ENCODE data around the gene YIPF6. TPM values are rescaled to one million over a fixed set of nuclear protein-coding genes. Genes with fewer than 3 reads are reported as not detected.

The YIPF6 gene
- total and polyA plus RNA-seq, 2 of the 13 experiments (the other 11 are each of a cell fraction or from before 2014, with no cell fraction given) = 37.8 to 43.6 TPM

DNA sequence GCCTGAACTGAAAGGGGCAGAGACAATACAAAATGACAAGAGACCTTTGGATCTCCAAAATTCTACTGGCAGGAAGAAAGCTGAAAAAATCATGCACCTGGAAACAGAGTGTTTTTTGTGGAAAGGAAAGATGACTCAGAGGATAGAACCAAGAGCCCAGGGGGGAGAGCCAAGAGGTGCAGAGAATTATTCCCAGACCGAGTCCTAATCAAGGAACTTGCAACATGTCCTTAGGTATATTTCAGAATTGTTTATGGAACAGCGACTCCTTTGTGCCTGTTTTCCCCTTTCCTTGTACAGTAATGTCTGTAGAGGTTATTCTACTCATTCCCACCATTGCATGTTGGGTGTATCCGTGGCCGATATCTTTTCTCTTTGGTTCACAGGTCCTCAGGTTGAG is 71.7 kb downstream of the YIPF6 start:
- no peak overlapping the region for H3K27ac ChIP-seq (ENCODE audit: extremely low read length, insufficient read depth, low read length)
- no TSS peak for BruUV-seq (replicated peaks)
- no peak for ATAC-seq

More for the DNA sequence above, 71.7 kb downstream of the YIPF6 start:
- ChIA-PET POLR2A (no interaction called here), CTCF (ENCODE audit: low intra/inter-chr PET ratio, low total read pairs) (no interaction called here)
- Histone ChIP-seq H3K9me3 (ENCODE audit: low read length) (no peaks in the 10 kb centered on the region), H2AFZ (ENCODE audit: low read length) (no peak overlapping the region), H3K4me2 (ENCODE audit: low read depth, low read length) (no peak overlapping the region), H3K4me3 (replicated peaks in 1 of 3; ENCODE audit: insufficient read depth in 1 of 3, low read depth in 2 of 3, low read length in 3 of 3) (no peak overlapping the region), H3K4me1 (ENCODE audit: insufficient read depth, low read length) (no peaks in the 10 kb centered on the region), H4K20me1 (ENCODE audit: insufficient read depth, low read length) (no peaks in the 10 kb centered on the region), H3K36me3 (replicated peaks in 1 of 2; ENCODE audit: control insufficient read depth in 1 of 2, insufficient read depth in 2 of 2, low read length in 2 of 2) (no peaks in the 10 kb centered on the region), H3K9ac (ENCODE audit: insufficient read depth, low read depth, low read length) (no peak overlapping the region), H3K27me3 (ENCODE audit: control insufficient read depth in 1 of 2, insufficient read depth in 2 of 2, low read length in 2 of 2) (no peaks in the 10 kb centered on the region), H3K79me2 (ENCODE audit: insufficient read depth, low read length) (no peaks in the 10 kb centered on the region)
- DNase-seq (ENCODE audit: low spot score) (no peak), FAIRE-seq (no peak)
- 57% methylated on average over 4 of the region's 4 CpGs for WGBS (ENCODE audit: low lambda C conversion rate)
- in situ Hi-C loops (cut with HindIII; ENCODE audit: extremely low pct_ligation_motif_present, low pct_unique_long_range_greater_than_20kb) (no loop called here), intact Hi-C loops (cut with micrococcal nuclease; ENCODE audit: unreplicated experiment) (no loop called here)
- TF ChIP-seq POLR2AphosphoS5 (IDR thresholded peaks at IDR 0.05; ENCODE audit: low read depth, low read length) = no peak
- TF ChIP-seq, protein P1, sequence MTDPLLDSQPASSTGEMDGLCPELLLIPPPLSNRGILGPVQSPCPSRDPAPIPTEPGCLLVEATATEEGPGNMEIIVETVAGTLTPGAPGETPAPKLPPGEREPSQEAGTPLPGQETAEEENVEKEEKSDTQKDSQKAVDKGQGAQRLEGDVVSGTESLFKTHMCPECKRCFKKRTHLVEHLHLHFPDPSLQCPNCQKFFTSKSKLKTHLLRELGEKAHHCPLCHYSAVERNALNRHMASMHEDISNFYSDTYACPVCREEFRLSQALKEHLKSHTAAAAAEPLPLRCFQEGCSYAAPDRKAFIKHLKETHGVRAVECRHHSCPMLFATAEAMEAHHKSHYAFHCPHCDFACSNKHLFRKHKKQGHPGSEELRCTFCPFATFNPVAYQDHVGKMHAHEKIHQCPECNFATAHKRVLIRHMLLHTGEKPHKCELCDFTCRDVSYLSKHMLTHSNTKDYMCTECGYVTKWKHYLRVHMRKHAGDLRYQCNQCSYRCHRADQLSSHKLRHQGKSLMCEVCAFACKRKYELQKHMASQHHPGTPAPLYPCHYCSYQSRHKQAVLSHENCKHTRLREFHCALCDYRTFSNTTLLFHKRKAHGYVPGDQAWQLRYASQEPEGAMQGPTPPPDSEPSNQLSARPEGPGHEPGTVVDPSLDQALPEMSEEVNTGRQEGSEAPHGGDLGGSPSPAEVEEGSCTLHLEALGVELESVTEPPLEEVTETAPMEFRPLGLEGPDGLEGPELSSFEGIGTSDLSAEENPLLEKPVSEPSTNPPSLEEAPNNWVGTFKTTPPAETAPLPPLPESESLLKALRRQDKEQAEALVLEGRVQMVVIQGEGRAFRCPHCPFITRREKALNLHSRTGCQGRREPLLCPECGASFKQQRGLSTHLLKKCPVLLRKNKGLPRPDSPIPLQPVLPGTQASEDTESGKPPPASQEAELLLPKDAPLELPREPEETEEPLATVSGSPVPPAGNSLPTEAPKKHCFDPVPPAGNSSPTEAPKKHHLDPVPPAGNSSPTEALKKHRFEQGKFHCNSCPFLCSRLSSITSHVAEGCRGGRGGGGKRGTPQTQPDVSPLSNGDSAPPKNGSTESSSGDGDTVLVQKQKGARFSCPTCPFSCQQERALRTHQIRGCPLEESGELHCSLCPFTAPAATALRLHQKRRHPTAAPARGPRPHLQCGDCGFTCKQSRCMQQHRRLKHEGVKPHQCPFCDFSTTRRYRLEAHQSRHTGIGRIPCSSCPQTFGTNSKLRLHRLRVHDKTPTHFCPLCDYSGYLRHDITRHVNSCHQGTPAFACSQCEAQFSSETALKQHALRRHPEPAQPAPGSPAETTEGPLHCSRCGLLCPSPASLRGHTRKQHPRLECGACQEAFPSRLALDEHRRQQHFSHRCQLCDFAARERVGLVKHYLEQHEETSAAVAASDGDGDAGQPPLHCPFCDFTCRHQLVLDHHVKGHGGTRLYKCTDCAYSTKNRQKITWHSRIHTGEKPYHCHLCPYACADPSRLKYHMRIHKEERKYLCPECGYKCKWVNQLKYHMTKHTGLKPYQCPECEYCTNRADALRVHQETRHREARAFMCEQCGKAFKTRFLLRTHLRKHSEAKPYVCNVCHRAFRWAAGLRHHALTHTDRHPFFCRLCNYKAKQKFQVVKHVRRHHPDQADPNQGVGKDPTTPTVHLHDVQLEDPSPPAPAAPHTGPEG (CRISPR knock-in tag; IDR thresholded peaks at IDR 0.05) = no peak
- TF ChIP-seq ZNF615 (CRISPR knock-in tag; IDR thresholded peaks at IDR 0.05; ENCODE audit: borderline replicate concordance) = no peak
- TF ChIP-seq, protein P2, sequence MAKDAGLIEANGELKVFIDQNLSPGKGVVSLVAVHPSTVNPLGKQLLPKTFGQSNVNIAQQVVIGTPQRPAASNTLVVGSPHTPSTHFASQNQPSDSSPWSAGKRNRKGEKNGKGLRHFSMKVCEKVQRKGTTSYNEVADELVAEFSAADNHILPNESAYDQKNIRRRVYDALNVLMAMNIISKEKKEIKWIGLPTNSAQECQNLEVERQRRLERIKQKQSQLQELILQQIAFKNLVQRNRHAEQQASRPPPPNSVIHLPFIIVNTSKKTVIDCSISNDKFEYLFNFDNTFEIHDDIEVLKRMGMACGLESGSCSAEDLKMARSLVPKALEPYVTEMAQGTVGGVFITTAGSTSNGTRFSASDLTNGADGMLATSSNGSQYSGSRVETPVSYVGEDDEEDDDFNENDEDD (CRISPR knock-in tag; IDR thresholded peaks at IDR 0.05; ENCODE audit: borderline replicate concordance) = no peak
- TF ChIP-seq, protein P3, sequence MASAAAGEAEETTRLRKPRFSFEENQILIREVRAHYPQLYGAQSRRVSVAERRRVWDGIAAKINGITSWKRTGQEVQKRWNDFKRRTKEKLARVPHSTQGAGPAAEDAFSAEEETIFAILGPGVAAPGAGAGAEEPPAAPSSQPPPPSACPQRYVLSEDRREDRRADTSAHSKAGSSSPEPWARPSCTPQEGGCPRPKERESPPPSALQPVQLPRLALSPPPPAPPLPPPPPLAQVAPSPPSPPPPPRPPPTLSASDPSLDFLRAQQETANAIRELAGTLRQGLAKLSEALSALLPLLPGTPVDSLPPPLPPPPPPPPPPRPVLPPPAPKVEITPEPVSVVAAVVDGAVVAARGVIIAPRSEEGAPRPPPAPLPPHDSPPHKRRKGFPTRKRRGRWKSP (CRISPR knock-in tag; IDR thresholded peaks at IDR 0.05) = no peak
- TF ChIP-seq NFIB (CRISPR knock-in tag; IDR thresholded peaks at IDR 0.05; ENCODE audit: borderline replicate concordance) = no peak
- TF ChIP-seq SMYD3 (CRISPR knock-in tag; IDR thresholded peaks at IDR 0.05) = no peak
- TF ChIP-seq ZNF747 (CRISPR knock-in tag; IDR thresholded peaks at IDR 0.05; ENCODE audit: borderline replicate concordance) = no peak

Data from HepG2 (cell line).